GM18907 (cell line): ENCODE measurements around the gene PIM3.
"Not testable (repeated sequence)": the region's sequence is repeated elsewhere in the genome, so short reads cannot be mapped to it uniquely, and the experiment has no call there.

Experiments
- ATAC-seq: cut with Tn5 transposase; IDR thresholded peaks from one replicate; pipeline ENCODE4 v1.9.1; 2021; ENCODE audit warnings: mild to moderate bottlenecking, moderate library complexity; ENCODE audit not compliant: unreplicated experiment

Gene PIM3

DNA sequence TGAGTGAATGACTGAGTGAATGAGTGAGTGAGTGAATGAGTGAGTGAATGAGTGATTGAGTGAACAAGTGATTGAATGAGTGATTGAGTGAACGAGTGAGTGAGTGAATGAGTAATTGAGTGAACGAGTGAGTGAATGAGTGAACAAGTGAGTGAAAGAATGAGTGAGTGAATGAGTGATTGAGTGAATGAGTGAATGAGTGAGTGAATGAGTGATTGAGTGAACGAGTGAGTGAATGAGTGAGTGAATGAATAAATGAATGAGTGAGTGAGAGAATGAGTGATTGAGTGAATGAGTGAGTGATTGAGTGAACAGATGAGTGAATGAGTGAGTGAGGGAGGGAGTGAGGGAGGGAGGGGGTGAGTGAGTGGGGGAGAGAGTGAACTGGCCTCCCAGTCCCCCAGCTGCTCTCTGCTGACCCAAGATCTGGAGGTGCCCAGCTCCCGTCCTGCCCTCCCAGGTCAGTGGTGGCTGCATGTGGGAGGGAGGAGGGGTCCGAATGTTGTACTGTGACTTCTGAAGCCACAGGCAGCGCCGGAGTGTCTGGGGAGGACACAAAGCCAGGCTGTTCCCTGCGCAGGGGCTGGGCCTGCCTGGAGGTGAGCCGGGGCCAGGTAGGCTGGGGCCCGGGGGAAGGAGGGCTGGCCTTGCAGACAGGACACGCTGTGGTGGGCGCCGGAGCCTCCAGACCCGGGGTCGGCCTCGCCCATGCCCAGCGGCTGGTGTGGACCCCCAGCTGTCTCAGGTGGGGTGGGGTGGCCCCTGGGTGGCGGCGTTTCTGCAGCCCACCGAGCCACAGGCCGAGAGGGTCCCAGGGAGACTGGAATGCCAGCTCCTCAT is 17.8 kb upstream of the PIM3 start:
- no peak for ATAC-seq

DNA sequence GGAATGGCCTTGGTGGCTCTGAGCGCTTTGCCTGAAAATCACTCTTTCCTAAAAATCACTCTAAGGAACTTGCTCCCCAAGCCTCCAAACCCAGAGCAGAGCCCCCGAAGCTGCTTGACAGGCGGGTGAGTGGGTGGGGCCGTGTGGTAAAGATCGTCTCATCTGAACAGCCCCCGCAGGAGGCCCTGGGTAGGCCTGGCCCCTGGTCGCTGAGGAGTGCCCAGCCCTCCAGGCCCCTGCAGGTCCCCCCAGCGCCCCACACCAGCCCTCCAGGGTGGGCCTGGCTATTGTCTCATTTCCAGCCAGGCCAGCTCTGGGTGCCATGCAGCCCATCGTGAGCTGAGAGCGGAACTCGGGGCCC is 17.2 kb upstream of the PIM3 start:
- ATAC-seq: no peak

DNA sequence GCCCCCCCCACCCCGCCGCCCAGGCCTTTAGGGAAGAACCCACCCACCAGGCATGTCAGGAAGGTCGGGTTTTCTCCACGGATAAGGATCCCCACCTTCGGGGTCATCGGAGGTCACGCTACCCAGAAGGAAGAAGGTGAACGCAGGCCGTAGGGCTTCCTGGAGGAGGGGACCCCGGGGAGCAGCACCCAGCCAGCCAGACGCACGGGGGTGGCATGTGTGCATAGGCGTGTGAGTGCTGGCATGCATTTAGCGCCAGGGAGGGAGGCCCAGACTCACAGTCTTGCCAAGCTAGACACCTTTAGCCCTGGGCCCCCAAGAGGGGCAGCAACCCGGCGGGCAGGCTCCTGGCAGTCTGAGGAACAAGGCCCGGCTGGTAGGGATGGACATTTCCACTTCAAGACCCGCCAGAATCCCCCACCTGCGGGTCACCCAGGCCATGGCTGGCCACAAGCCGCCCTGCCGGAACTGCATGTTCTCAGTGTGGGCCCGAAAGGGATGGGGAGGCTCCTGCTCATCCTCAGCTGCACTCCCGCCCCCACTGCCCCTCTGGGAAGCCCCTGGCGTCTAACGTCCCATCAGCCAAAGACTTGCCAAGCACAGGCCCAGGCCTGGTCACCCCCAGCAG is 16.7 kb upstream of the PIM3 start:
- ATAC-seq: no peak

DNA sequence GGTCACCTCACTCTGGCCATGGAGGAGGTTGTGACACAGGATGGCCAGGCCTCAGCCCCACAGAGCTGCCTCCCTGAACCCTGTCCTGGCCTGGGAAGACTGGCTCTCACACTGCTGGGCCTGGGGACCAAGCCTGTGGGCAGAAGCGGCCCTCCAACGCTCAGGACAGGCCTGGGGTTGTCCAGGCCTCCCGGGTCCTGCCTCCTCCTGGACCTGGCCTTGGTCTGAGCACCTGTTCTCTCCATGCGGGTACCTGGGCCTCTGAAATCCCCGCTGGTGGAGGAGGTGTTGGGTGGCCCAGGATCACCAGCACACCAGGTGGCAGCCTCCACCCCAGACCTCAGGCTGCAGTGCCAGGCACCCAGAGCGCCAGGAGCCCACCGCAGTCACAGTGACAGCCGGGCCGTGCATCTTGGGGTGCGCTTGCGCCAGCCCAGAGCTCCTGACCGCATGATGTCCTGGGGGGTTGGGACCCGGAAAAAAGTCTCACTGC is 16.1 kb upstream of the PIM3 start:
- no peak for ATAC-seq

DNA sequence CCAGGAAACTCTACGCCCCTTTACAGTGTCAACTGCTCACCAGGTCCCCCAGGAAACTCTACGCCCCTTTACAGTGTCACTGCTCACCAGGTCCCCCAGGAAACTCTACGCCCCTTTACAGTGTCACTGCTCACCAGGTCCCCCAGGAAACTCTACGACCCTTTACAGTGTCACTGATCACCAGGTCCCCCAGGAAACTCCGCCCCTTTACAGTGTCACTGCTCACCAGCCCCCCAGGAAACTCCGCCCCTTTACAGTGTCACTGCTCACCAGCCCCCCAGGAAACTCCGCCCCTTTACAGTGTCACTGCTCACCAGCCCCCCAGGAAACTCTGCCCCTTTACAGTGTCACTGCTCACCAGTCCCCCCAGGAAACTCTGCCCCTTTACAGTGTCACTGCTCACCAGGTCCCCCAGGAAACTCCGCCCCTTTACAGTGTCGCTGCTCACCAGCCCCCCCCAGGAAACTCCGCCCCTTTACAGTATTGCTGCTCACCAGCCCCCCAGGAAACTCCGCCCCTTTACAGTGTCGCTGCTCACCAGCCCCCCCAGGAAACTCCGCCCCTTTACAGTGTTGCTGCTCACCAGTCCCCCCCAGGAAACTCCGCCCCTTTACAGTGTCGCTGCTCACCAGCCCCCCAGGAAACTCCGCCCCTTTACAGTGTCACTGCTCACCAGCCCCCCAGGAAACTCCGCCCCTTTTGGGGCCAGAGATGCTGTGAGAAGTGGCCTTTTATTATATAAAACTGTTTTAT is 15.4 kb upstream of the PIM3 start:
- not testable (repeated sequence) for ATAC-seq

DNA sequence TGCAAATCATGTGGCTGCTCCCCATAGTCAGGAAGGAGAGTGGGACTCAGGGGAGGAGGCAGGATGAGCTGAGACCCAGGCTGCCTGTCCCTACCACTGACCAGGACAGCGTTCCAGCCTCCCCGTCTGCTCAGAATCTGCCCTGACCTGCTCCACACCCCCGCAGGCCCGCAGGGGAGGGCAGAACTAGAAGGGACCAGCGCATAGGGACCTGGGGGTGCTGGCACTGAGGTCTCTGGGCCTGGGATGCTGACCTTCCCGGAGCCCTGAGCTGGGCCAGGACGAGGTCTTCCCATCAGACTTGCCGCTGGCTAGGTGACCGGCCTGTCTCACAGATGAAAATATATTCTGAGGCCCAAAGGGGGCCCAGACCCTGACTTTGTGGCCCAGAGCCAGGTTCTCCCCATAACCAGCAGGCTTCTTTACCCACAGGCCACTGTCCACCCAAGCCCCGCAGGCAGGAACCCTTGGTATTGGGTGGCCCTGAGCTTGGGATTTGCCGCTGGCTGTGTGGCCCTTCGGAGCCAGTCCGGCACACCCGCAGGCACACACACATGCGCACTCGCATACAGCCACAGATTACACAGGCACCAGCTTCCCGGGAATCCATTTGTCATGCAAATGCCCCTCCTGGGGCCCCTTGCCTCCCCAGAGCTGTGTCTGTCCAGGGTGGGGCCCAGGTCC is 13.8 kb upstream of the PIM3 start:
- ATAC-seq: no peak

DNA sequence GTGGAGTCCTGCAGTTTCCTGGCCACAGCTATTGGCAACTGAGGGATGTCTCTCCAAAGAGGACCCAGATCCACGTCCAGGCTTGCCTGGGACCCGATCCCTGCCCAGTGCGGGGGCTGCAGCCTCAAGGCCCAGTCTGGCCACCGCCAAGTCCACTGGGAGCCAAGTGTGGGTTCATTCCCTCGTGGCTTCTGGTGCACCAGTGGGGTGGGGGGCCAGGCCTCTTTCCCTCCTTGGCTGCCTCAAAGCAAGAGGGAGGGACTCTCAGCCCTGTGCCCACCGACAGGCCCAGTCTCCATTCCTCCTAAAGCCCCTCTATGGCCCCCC is 13.3 kb upstream of the PIM3 start:
- ATAC-seq: no peak

DNA sequence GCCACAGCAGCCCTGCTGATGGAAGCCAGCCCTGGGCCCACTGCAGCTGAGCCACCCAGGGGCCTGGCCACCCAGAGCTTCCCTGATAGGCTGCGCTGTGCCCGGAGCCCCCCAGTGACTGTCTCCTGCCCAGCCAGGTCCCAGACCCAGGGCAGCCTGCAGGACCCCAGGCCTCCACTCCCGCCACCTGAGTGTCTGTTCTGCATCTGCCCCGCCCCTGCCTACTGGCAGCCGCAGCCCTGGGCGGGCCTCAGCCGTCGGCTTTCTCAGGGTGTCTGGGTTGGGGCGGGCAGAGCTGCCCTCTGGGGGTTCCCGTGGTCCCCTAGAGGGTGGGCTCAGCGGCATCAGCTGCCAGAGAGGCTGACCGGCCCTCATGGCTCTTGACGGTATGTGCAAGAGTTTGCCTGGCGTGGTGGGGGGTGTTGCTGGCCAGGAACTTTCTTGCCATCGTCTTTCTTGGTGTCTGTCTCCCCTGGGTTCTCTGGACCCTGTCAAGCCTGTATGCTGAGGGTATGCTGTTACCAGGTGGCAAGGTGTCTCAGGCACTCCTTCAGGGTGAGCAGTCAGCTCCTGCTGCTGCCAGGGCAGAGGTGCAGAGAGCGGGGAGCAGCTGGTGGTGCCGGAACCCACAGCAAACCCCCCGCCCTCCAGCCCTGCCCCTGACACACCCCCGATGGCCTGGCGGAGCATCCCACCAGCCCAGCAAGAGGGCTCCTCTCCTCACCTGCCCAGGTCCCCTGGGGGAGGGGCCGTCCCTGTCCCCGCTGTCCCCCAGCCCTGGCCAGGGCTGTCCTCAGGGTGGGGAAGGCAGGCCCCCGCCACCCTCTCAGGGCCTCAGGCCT is 12.2 kb upstream of the PIM3 start:
- ATAC-seq: no peak

DNA sequence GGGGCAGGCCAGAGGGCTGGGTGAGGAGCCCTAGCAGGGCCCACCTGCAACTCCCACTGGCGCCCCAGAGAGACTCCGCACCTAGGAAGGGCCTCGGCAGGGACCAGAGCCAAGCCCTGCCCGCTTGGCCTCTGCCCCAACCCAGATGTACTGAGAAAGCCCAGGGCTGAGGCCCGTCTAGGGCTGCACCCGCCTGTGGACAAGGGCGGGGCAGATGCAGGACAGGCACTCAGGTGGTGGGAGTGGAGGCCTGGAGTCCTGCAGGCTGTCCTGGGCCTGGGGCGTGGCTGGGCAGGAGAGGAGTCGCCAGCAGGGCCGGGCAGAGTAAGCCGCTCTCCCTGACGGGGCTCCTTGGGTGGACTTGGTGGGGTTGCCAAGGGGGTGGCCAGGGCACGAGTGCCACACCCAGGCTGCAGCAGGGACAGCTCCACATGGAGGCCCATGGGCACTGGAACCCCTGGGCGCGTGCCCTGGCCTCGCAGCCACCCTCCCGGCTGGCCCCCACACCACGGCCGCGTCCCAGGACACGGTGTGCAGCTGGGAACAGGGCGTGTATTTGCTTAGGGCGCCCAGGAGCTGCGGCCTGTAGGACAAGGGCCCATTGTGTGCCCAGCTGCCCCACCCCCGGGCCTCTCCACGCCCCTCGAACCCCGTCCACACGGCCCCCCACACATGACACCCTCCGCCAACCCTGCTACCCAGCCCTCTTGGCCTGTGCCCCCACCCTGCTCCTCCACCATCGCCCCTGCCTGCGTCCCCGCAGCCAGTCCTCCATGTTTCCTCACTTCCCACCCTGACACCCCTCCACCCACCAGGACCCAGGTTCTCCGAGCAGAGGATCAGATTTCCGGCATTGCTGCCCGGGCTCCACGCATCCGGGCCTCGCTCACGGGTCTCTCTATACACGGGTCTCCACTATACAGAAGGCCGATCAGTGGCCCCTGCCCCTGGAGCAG is 11.3 kb upstream of the PIM3 start:
- no peak for ATAC-seq

DNA sequence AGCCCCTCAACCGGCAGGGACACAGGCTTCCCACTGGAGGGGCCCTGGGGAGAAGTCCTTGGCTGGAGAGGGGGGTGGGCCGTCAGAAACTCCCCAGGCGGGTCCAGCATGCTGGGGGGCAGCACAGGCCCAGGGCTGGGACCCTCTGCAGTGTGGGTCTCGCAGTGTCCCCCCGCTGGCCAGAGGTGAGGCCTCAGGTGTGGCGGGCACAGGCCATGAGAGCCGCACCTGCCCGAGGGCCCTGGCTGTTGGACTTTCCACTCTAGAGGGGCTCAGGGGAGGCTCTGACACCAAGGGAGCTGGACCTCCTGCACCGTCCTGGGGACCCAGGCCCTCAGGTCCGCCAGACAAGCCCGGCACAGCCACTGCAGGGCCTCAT is 10.7 kb upstream of the PIM3 start:
- ATAC-seq: no peak

DNA sequence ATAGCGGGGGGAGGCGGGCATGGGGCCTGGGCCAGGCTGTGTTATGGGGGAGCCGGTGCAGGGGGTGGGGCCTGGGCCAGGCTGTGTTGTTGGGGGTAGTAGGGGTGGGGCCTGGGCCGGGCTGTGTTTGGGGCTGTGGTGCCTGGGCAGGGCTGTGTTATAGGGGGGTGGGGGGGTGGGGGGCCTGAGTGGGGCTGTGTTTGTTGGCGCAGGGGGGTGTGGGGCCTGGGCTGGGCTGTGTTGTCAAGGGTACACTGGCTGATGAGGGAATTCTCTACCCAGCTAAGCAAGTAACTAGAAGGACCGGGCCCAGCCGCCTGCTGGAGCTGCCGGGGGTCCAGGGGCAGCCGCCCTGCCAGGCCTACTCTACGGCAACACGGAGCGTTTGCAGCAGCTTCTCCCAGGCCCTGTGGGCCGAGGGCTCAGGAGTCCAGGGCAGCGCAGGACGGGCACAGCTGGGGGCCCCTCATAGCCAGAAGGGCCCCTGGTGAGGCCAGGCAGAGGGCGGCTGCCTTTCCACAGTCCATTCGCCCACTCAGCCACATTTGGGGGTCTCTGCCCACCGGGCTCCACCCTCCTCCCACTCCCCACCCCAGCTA is 10.1 kb upstream of the PIM3 start:
- ATAC-seq: no peak

DNA sequence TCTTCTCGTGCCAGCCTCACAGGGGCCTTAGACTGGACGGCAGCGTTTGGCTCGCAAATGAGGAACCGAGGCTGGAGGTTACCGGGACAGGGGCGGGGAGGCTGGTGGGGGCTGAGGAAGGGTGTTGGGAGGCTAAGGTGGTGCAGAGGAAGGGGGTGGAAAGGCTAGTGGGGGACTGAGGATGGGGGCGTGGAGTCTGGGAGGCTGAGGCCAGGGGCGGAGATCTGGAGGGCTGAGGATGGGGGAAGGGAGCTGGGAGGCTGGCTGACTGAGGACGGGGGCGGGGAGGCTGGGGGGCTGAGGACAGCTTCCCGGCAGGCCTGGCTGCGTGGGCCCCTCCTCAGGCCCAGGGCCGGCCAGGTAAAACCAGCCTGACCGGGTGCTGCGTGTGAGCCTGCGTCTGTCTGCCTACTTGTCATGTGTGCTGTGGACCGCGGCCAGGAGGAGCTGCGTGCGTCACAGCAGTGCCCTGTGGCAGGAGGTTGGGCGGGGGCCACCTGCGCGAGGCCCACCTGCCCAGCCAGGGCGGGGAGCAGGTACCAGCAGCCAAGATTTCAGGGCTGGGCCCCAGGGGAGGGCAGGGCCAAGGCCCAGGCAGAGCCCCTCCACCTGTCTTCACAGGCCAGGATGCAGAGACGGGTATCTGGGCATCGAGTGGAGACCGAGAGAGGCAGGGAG is 9.4 kb upstream of the PIM3 start:
- ATAC-seq: no peak

DNA sequence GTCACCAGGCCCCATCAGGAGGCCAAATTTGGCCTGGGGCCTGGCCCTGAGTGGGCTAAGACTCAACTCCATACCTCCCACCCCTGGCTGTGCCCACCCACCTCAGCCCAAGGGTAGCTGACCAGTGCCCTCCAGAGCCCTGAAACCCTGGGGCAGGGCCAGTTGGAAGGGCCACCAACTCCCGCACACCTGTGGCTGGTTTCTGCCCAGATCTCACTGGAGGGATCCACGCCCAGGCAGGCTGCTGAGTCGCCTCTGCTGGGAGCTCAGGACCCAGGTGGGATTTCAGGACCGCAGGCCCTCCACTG is 8.9 kb upstream of the PIM3 start:
- ATAC-seq: no peak

DNA sequence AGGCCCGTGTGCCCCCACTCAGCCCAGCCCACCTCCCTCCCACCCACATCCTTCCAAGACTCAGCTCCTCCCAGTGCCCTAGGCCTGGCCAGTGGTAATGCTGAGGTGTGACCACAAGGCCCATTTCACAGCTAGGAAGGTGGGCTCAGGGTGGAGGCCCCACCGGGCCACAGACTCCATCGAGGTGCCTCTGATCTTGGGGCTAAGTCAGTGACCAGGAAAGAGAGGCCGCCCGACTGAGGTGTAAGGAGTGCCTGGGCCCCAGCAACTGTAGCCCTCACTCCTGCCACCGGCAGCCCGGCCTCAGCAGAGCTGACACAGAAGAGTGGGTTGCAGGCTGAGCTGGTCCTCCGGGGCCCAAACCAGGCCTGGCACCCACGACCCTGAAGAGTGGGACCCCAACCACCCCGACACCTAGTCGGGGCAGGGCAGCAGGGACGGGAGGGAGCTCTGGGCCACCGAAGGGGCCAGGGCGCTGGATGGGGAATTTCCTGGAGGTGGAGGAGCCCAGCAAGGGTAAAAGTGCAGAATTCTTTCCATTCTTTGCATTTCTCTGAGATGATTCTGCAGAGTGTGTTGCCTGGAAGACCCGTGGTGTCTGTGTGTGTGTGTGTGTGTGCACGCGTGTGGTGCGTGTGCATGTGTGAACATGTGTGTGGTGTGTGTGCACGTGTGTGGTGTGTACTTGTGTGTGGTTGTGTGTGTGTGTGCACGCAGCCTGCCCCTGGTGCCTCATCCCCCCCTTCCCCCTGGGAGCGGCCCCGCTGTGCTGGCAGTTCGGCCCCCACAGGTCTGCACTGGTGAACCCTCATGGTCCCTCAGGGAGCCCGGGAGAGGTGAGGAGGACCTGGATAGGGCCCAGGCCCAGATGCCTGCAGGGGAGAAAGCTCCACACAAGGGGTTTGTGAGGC is 8.3 kb upstream of the PIM3 start:
- ATAC-seq: no peak

DNA sequence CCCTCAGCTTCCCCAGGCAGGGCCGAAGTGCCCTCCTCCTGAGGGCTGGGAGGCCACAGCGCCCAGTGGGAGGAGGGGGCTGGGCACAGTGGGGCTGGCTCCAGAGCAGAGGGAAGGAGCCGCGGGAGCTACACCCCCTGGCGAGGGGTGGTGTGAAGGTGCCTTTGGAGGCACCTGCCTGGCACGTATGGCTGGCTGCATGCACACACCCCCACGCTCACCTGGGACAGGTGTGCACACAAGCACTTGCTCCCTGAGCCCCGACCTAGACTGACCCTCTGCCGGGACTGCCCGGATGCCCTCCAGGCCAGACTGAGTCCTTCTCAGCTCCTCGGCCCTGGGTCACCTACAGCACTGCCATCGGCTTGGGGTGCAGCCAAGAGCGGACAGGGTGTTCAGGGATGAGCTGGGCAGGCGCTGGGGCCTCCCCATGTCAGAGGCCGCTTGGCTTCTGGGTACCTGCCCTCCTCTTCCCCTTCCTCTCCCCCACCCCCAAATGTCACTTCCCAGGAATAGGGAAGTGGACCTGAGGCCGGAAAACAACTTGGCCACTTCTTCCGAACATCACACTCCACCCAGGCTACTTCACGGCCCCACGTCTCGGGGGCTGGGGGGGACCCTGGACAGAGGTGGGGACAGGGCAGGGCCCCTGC is 7.4 kb upstream of the PIM3 start:
- no peak for ATAC-seq

DNA sequence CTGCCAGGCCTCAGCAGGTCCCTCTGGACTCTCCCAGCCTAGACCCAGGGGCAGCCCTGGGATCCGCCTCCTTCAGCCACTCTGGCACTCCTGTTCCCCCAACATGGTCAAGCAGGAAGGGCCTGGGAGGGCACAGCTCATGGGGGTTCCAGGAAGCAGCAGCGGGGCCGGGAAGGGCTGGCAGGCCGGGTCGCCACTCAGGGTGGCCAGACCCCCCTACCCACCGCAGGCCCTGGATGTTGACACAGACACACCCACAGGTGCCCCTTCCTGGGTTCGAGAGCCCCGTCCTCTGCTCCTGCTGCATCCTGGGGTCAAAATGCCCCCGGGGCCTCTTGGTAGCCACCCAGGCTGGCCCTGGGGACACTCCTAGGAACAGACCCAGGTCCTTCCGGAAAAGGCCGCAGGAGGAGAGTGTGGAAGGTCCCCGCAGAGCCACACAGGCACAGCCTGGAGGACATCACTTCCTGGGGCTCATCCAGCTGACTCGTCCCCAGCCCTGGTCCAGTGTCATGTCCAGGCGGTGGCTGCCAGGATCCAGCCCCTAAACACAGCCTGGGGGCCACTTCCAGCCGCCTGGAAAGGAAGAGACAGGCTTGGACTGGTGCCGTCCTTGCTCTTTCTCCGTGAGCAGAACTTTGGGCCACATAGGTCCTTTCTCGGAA is 6.8 kb upstream of the PIM3 start:
- no peak for ATAC-seq

DNA sequence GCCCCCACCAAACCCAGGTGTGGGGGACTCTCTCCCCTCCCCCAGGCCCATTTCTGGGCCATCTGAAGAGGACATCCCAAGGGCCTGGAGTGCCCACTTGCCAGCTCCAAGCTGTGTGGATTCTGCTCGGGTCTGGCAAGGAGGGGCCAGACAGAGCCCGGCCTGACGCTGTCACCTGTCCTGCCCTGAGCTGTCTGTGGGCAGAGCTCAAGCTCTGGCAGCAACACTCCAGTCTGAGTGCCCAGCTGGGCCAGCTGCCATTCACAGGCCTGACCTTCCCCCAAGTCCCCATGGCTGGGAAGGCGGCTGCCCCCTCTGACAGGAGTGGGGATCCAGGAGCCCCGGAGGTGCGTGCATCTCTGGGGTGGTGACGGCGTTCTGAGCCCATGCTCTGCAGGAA is 6.2 kb upstream of the PIM3 start:
- no peak for ATAC-seq
